Femur (tissue), 1 donor: ENCODE measurements around the gene ATP5F1D.

Experiments used
- DNase-seq: peaks from one replicate; pipeline ENCODE4 v3.0.0-alpha.2; 2017

Gene ATP5F1D

GRCh38 chr19:1233115-1233667, 8.4 kb upstream of the ATP5F1D start:
- no peak for DNase-seq

- no peak for DNase-seq
These were observed 7.2 kb upstream of the ATP5F1D start for GRCh38 chr19:1234051-1234954.

DNA sequence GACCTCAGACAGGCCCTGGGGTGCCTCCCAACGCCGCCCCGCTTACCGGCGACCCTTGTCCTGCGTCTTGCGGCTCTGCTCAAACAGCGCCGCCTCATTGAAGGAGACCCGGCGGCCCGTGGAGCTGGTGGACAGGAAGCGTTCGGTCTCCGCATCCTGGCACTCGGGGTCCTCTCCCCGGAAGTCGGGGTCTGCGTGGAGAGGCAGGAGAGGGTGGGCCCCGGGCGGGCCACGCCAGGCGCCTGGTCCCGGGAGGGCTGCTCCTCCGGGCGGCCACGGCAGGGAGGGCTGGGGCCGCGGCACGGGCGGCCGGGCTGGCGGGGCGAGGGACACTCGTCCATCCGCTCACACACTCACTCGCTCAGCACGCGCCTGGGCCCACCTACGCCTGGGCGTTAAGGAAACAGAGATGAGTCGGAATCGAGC, 6.6 kb upstream of the ATP5F1D start:
- no peak for DNase-seq

DNA sequence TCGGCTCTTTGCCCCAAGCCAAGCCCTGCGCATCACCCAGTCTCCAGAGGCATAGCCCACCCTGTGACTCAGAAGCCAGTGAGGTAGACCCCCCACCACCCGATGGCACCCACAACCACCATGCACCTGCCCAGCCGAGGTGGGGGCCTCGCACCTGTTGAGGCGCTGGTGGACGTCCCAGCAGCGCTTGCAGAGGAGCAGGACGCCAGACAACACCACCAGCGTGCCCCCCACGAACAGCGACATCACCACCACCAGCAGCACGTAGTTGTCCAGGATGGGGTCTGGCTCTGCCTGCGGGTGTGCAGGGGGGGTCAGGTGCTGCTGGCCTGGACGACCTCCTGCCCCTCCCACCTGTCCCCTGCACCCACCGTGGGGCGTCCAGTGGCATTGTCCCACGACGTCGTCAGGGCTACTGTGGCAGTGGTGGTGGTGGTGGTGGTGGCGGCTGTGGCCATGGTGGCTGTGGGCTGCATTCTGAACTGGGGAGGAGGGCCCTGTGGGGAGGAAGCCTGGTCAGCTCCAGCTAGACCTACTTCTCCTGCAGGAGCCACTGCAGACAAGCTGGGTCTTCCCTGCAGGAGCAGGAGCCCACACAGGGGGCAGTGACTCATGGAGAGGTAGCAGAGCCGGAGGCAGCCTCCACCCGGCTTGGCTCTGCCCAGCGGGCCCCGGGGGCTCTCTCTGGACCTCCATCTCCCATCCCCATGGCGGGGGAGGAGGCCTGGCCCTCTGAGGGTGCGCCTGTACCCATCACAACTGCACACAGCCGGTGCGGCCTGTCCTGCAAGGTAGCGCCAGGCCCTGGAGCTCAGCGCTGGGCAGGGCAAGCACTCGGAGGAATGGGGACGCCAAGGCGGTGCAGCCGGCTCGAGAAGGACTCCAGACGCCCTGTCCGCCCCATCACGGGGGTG, 5.7 kb upstream of the ATP5F1D start:
- no peak for DNase-seq

DNA sequence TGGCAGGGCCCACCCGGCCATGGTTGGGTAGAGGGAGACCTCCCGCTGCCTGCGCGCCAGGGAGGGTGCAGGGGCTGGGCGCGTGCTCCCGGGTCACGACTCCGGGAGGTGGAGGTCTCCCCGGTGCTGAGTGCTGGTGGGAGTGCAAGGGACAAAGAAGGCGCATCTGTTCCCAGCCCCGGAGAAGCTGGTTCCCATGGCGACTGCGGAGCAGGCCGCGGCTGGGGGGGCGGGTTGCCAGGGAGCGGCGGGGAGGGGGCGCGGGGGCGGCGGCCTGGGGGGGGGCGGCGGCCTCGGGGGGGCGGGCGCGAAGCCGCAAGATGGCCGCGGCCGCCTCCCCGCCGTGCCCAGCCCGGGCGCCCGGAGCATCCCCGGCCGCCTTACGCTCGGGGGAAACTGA, 5.0 kb upstream of the ATP5F1D start:
- no peak for DNase-seq

GRCh38 chr19:1237027-1237659, 4.4 kb upstream of the ATP5F1D start:
- DNase-seq, result peak; percentile 71

DNA sequence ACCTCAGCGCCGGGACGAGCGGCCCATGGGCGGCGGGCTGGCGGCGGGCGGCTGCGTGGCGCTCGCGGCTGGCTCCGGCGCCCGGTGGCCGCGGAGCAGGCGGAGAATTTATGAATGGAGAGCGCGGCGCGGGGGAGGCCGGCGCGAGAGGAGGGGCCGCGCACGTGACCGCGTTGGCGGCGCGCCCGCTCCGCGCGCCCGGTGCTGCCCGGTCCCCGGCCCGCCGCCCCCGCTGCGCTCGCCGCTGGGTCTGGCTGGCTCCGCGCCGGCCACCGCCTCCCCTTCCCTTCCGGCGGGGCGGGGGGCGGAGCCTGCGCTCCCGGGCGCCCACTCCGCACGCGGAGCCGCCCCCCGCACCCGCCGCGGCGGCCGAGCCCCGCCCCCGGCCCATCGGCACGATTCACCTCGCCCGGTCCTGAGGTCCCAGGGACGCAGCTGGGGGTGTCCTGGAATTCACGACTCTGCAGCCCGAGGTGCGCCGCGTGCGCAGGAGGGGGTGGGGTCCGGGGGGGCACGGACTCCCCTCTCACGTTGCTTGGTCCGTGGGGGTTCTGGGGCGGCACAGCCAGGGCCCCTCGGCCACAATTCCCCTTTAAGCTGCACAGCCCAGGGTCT, 3.7 kb upstream of the ATP5F1D start, which contains the start of gene CBARP:
Gene CBARP, minus strand, starts transcription at position 252 of the 615 bp plus-strand sequence. CDS start 1,905 bp downstream, outside the sequence.
- peak; percentile 48 for DNase-seq

DNA sequence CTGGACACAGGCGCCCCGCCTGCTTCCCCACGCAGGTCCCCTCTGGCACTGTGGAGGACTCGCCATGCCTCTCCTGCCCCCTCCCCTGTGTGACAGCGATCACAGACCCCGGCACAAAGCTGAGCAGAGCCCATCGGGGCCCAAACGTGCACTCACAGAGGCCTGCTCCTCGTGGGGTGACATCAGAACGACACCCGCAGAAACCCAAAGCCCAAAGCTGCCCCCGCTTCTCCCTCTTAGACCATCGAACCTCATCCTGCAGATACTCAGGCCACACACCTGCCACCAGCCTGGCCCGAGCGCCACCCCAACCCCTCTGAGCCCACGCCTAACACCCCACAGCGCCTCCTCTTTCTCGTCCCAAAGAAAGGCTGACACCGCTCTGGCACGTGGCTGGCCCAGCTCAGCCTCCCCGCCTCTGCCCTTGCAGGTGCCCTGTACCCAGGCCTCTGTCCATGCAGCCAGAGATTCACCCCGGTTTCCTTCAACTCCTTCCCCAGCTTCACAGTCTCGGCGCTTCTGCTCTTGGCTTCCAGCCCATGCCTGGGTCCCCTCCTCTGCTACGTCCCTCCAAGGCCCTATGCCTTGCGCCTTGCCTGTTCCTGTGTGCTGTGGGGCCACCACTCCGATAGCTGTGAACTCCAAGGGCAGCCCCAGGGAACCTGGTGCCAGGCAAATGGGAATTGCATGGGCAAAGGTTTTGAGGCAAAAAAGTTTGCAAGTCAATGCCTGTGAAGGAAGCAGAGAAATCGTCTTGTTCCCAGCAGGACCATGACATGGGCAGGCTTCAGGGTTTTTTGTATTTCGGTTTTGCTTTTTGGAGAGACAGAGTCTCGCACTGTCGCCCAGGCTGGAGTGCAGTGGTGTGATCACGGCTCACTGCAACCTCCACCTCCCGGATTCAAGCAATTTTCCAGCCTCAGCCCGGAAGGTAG, 2.9 kb upstream of the ATP5F1D start:
- no peak for DNase-seq

GRCh38 chr19:1239420-1239795, 2.1 kb upstream of the ATP5F1D start:
- DNase-seq, result no peak

DNA sequence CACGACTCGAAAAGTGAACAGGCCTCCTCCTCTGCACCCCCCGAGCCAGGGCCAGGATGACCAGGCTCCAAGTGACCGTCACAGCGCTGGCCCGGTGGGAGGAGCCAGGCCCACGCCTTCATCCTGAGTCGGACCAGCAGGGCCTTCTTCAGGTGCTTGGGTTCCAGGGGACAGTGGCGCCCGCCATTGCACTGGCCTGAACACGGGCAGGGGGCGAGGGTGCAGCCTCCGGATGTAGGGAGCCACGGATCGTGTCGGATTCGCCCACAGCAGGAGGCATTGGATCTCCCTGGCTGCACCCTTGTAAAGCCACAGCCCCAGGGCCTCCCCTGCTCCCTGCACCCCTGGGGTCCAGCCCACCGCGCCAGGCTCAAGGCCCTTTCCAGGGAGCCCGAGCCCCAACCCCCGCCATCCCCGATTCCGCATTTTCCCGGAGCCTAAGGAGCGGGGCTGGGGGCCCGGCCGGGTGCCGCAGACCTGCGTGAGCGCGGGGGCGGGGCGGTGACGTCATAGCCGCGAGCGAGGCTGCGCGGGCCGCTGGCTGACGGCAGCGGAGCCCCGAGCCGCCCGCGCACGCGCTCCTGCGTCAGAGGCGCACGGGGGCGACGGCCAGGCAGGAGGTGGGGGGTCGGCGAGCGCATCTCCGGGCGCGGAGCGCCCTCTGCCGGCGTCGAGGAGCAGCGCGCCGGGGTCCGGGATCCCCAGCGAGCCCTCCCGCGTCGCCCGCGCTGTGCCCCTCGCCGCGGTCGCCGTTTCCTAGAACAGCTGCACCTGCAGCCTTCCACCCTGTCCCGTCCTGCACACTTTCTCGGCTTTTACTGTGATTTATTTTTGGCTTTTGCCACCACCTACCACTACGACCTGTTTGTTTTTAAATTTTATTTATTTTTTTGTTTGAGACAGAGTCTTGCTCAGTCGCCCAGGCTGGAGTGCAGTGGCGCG, 1.5 kb upstream of the ATP5F1D start:
- DNase-seq, result peak; percentile 94

GRCh38 chr19:1240925-1241324, 626 bp upstream of the ATP5F1D start:
- DNase-seq, result no peak

- DNase-seq, result peak; percentile 91
These were observed 2.5 kb downstream of the ATP5F1D start for GRCh38 chr19:1243768-1244692.

- DNase-seq, result peak; percentile 72
These were observed 3.3 kb downstream of the ATP5F1D start for GRCh38 chr19:1244693-1245451.

GRCh38 chr19:1245494-1246264, 4.1 kb downstream of the ATP5F1D start:
- peak; percentile 82 for DNase-seq

GRCh38 chr19:1246265-1247087, 4.9 kb downstream of the ATP5F1D start:
- DNase-seq, result peak; percentile 55

- no peak for DNase-seq
These were observed 6.2 kb downstream of the ATP5F1D start for GRCh38 chr19:1247748-1248138.
